ENCODE measurements around the gene SIAH2.

GRCh38 chr3:150733936-150734794 is 28.8 kb downstream of the SIAH2 start:
- TF ChIP-seq SMC3 (IDR thresholded peaks at IDR 0.05; ENCODE audit: low read depth, low read length) (no peak), EP300 (IDR thresholded peaks at IDR 0.05; ENCODE audit: borderline replicate concordance in 1 of 2, low read depth in 1 of 2, low read length in 1 of 2) (no peak), CTCF (IDR thresholded peaks at IDR 0.05) (no peak), YY1 (IDR thresholded peaks at IDR 0.05; ENCODE audit: low read depth) (no peak)
